HG03575 (cell line): ENCODE results near the gene ZNF19.

Experiments used
- ATAC-seq: cut with Tn5 transposase; IDR thresholded peaks from one replicate; pipeline ENCODE4 v1.9.1; 2021; ENCODE audit not compliant: unreplicated experiment, insufficient number of reproducible peaks, low FRiP score; ENCODE audit errors: extremely low read depth

Gene ZNF19

DNA sequence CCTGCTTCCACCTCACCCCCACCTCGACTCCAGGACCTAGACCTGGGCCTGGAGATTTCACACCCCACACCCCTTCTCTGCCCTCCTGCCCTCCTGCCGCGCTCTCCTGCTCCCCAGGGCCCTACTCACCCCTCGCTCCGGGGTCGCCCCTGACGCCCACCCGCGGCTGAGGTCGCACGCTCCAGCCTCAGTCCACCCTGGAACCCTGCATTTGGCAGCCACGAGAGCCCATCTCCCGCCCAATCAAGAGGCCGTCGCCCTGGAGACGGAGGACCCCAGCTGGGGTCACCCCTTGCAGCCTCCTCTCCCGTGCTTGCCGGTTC is 63.4 kb downstream of the ZNF19 start:
- no peak for ATAC-seq

DNA sequence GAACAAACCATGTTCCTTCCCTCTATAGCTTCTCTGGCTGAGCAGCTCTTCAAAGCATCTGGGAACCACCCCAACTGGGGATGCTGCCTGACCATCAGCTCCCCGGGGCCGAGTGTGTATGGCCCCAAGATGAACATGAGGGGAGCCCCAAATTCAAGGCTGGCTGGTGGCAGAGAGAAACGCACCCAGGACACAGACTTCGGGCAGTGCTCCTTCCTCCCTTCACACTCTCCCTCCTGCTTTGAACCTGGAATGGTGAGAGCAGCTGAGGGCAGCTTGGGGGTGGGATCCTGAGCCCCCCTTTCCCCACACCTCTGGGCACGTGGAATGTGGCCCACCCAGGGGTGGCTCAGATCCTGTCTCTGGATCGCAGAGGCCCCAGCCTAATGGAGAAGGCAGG is 64.5 kb downstream of the ZNF19 start:
- ATAC-seq = no peak

DNA sequence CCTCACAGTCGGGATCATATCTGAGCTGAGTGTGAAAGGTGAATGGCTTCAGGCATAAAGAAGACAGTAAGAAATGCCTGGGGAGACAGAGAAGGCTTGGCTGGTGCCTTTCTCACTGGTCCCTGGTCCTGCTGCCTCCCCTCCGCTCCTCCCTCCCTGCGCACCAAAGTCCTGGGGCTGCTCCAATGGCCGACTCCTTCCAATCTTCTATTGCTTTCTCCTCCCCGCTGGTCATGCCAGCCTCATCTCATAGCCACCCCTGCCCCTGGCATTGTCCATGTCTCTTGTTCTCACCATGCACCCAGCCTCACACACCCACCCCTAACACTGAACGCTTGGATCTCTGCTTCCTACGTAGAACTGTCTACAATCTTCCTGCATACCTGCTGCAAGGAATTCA is 65.3 kb downstream of the ZNF19 start:
- no peak for ATAC-seq
